HG03575 (cell line): ENCODE measurements around the gene SNX9.
"Not testable (repeated sequence)": the region's sequence is repeated elsewhere in the genome, so short reads cannot be mapped to it uniquely, and the experiment has no call there.

Source experiments
- ATAC-seq: cut with Tn5 transposase; IDR thresholded peaks from one replicate; pipeline ENCODE4 v1.9.1; 2021; ENCODE audit not compliant: unreplicated experiment, insufficient number of reproducible peaks, low FRiP score; ENCODE audit errors: extremely low read depth

The SNX9 gene

GRCh38 chr6:157799561-157799960, 23.5 kb upstream of the SNX9 start:
- not testable (repeated sequence) for ATAC-seq

GRCh38 chr6:157800420-157801237, 22.4 kb upstream of the SNX9 start:
- peak; percentile 70 for ATAC-seq

- no peak for ATAC-seq
Observed at GRCh38 chr6:157804448-157805327, 18.4 kb upstream of the SNX9 start.

- no peak for ATAC-seq
Observed at GRCh38 chr6:157806131-157806855, 16.8 kb upstream of the SNX9 start.

- ATAC-seq: no peak
Observed at GRCh38 chr6:157806856-157807215, 16.2 kb upstream of the SNX9 start.

- ATAC-seq: no peak
Observed at GRCh38 chr6:157808405-157808950, 14.6 kb upstream of the SNX9 start.

GRCh38 chr6:157809613-157810012, 13.4 kb upstream of the SNX9 start:
- no peak for ATAC-seq

- ATAC-seq: no peak
Observed at GRCh38 chr6:157811137-157811475, 11.9 kb upstream of the SNX9 start.

- ATAC-seq: no peak
Observed at GRCh38 chr6:157811476-157812173, 11.4 kb upstream of the SNX9 start.

GRCh38 chr6:157812425-157813171, 10.4 kb upstream of the SNX9 start:
- ATAC-seq: no peak

- no peak for ATAC-seq
Observed at GRCh38 chr6:157813191-157813590, 9.9 kb upstream of the SNX9 start.

GRCh38 chr6:157813750-157814455, 9.1 kb upstream of the SNX9 start:
- ATAC-seq: no peak

GRCh38 chr6:157814883-157815282, 8.2 kb upstream of the SNX9 start:
- ATAC-seq: no peak

GRCh38 chr6:157821342-157822033, 1.6 kb upstream of the SNX9 start:
- ATAC-seq: no peak

- ATAC-seq: no peak
Observed at GRCh38 chr6:157822245-157823000, 623 bp upstream of the SNX9 start.
